A172 (cell line): Measurements from ENCODE around the gene ZNF652. TPM values are rescaled to one million over a fixed set of nuclear protein-coding genes. Genes with fewer than 3 reads are reported as not detected.
"Not testable (repeated sequence)": the region's sequence is repeated elsewhere in the genome, so short reads cannot be mapped to it uniquely, and the experiment has no call there.

Experiments
- DNase-seq: peaks from one replicate; pipeline ENCODE4 v3.0.0-alpha.2; 2015; ENCODE audit warnings: low spot score
- total RNA-seq: library from RNA; depleted of rRNA; stranded (reverse); fragments of >200 nt; shearing (Covaris generic); gene quantifications from 2 replicates; pipeline ENCODE4 v1.2.3, GENCODE V29; 2014

ZNF652 gene
- total RNA-seq, 1 experiment from 2014 or later: 21.0 TPM

GRCh38 chr17:49386373-49386772 is 24.3 kb upstream of the ZNF652 start:
- DNase-seq: no peak

GRCh38 chr17:49384951-49385350 is 22.9 kb upstream of the ZNF652 start:
- DNase-seq: no peak

GRCh38 chr17:49383060-49383459 is 21.0 kb upstream of the ZNF652 start:
- DNase-seq: no peak

GRCh38 chr17:49382556-49382955 is 20.5 kb upstream of the ZNF652 start:
- no peak for DNase-seq

- no peak for DNase-seq
Measured at GRCh38 chr17:49381793-49382192, 19.7 kb upstream of the ZNF652 start.

- DNase-seq: no peak
Measured at GRCh38 chr17:49381033-49381432, 19.0 kb upstream of the ZNF652 start.

- no peak for DNase-seq
Measured at GRCh38 chr17:49379926-49380325, 17.9 kb upstream of the ZNF652 start.

GRCh38 chr17:49378311-49378710 is 16.3 kb upstream of the ZNF652 start:
- DNase-seq: no peak

- DNase-seq: no peak
Measured at GRCh38 chr17:49375544-49375943, 13.5 kb upstream of the ZNF652 start.

- DNase-seq: no peak
Measured at GRCh38 chr17:49373115-49373514, 11.1 kb upstream of the ZNF652 start.

GRCh38 chr17:49372425-49372824 is 10.4 kb upstream of the ZNF652 start:
- no peak for DNase-seq

- DNase-seq: no peak
Measured at GRCh38 chr17:49370971-49371834, 9.2 kb upstream of the ZNF652 start.

- no peak for DNase-seq
Measured at GRCh38 chr17:49369760-49370159, 7.7 kb upstream of the ZNF652 start.

- no peak for DNase-seq
Measured at GRCh38 chr17:49369089-49369488, 7.0 kb upstream of the ZNF652 start.

- DNase-seq: no peak
Measured at GRCh38 chr17:49365667-49366066, 3.6 kb upstream of the ZNF652 start.

- not testable (repeated sequence) for DNase-seq
Measured at GRCh38 chr17:49365126-49365525, 3.1 kb upstream of the ZNF652 start.

GRCh38 chr17:49364119-49364518 is 2.1 kb upstream of the ZNF652 start:
- DNase-seq: no peak

- DNase-seq: no peak
Measured at GRCh38 chr17:49363251-49363650, 1.2 kb upstream of the ZNF652 start.

GRCh38 chr17:49362723-49363117 is 670 bp upstream of the ZNF652 start:
- no peak for DNase-seq

- DNase-seq: peak; percentile 34
Measured at GRCh38 chr17:49361129-49361901, 735 bp downstream of the ZNF652 start.

GRCh38 chr17:49360796-49361128 is 1.3 kb downstream of the ZNF652 start:
- DNase-seq: no peak

- DNase-seq: no peak
Measured at GRCh38 chr17:49359990-49360795, 1.9 kb downstream of the ZNF652 start.
